H1 (cell line): ENCODE results near the gene UPF3A. TPM values are rescaled to one million over a fixed set of nuclear protein-coding genes. Genes with fewer than 3 reads are reported as not detected.

Source experiments
- CTCF ChIA-PET: fragments of 300-600 bp; sonication (Branson Sonifier 250); formaldehyde crosslinking; loops from one replicate; lab custom pipeline; 2021; ENCODE audit not compliant: partially characterized antibody; lab: Charles Lee
- POLR2A ChIA-PET: fragments of 300-600 bp; sonication (Branson Sonifier 250); formaldehyde crosslinking; loops from one replicate; lab custom pipeline; 2021; ENCODE audit warnings: inconsistent platforms; ENCODE audit not compliant: partially characterized antibody; lab: Charles Lee
- DNase-seq, 2 experiments: peaks; one replicate each; pipeline versions ENCODE4 v3.0.0 to v3.0.0-alpha.2; 2010 to 2022; ENCODE audit warnings: low spot score in 2 of 2, low read depth in 1 of 2, mixed read lengths in 1 of 2
- FAIRE-seq: peaks from 2 replicates; lab custom pipeline; 2011; peaks lifted over from hg19 to GRCh38; lab: Jason Lieb, UNC
- H2AFZ ChIP-seq: 2 replicates; pipeline ENCODE4 v1.8.1; 2012; ENCODE audit warnings: low read length, inconsistent platforms
- H2AK5ac ChIP-seq: 2 replicates; pipeline ENCODE4 v1.6.1; 2013; ENCODE audit warnings: low read depth, low read length
- H2BK120ac ChIP-seq: replicated peaks from 2 replicates; pipeline ENCODE3; 2013; ENCODE audit warnings: low read depth, low read length, inconsistent platforms
- H2BK12ac ChIP-seq: 2 replicates; pipeline ENCODE4 v1.6.1; 2013; ENCODE audit warnings: low read depth, low read length
- H2BK15ac ChIP-seq: 2 replicates; pipeline ENCODE4 v1.6.1; 2013; ENCODE audit warnings: low read length
- H2BK20ac ChIP-seq: 2 replicates; pipeline ENCODE4 v1.6.1; 2013; ENCODE audit warnings: low read length
- H2BK5ac ChIP-seq: 2 replicates; pipeline ENCODE4 v1.6.1; 2013; ENCODE audit warnings: low read depth, low read length
- H3K14ac ChIP-seq: 2 replicates; pipeline ENCODE4 v1.6.1; 2013; ENCODE audit warnings: inconsistent platforms; ENCODE audit not compliant: insufficient read length
- H3K18ac ChIP-seq: 2 replicates; pipeline ENCODE4 v1.6.1; 2013; ENCODE audit warnings: low read length; ENCODE audit errors: extremely low read depth
- H3K23ac ChIP-seq: 2 replicates; pipeline ENCODE4 v1.6.1; 2013; ENCODE audit warnings: inconsistent platforms; ENCODE audit not compliant: insufficient read length
- H3K23me2 ChIP-seq: 2 replicates; pipeline ENCODE4 v1.6.1; 2013; ENCODE audit warnings: low read depth, low read length
- H3K27ac ChIP-seq: 2 replicates; pipeline ENCODE4 v1.6.1; 2011; ENCODE audit warnings: low read depth, low read length, inconsistent platforms
- H3K27me3 ChIP-seq, 4 experiments: replicated peaks in 1 of 4; 1 replicate in 1 of 4; 2 replicates in 3 of 4; pipeline versions ENCODE4 v1.6.1 to v1.8.1; 2011 to 2013; ENCODE audit warnings: low read length in 3 of 4, mild to moderate bottlenecking in 3 of 4, inconsistent platforms in 2 of 4, mixed read lengths in 2 of 4, moderate library complexity in 1 of 4; ENCODE audit not compliant: control insufficient read depth in 3 of 4, insufficient read depth in 3 of 4; ENCODE audit errors: extremely low read depth in 1 of 4
- H3K36me3 ChIP-seq, 4 experiments: 2 replicates each; pipeline versions ENCODE4 v1.6.1 to v1.8.1; 2011 to 2013; ENCODE audit warnings: mild to moderate bottlenecking in 4 of 4, low read length in 3 of 4, moderate library complexity in 2 of 4, control low read depth in 1 of 4, inconsistent platforms in 1 of 4; ENCODE audit not compliant: insufficient read depth in 4 of 4, control insufficient read depth in 2 of 4
- H3K4ac ChIP-seq: replicated peaks from 2 replicates; pipeline ENCODE3; 2013; ENCODE audit warnings: low read length, low read depth, mixed read lengths, inconsistent platforms; ENCODE audit not compliant: insufficient read length
- H3K4me1 ChIP-seq, 4 experiments: replicated peaks in 1 of 4; 1 replicate in 1 of 4; 2 replicates in 3 of 4; pipeline versions ENCODE4 v1.6.1 to v1.8.1; 2011 to 2013; ENCODE audit warnings: low read length in 3 of 4, inconsistent platforms in 2 of 4, mixed read lengths in 1 of 4; ENCODE audit not compliant: insufficient read depth in 4 of 4, control insufficient read depth in 3 of 4
- H3K4me2 ChIP-seq, 2 experiments: 2 replicates each; pipeline versions ENCODE4 v1.6.1 to v1.8.1; 2011 to 2013; ENCODE audit warnings: low read depth in 2 of 2, low read length in 2 of 2, control low read depth in 1 of 2, inconsistent platforms in 1 of 2, mild to moderate bottlenecking in 1 of 2; ENCODE audit not compliant: insufficient read depth in 1 of 2
- H3K4me3 ChIP-seq, 4 experiments: fragments of 200-600, 300-600 bp in 1 of 4; sonication (generic), shearing (Covaris generic), sonication (Bioruptor Twin) in 1 of 4; 2 replicates each; pipeline versions ENCODE4 v1.5.1 to v1.8.1; 2011 to 2016; ENCODE audit warnings: low read length in 4 of 4, low read depth in 3 of 4, control low read depth in 2 of 4, inconsistent platforms in 2 of 4, mild to moderate bottlenecking in 2 of 4, mixed read lengths in 1 of 4, moderate library complexity in 1 of 4; ENCODE audit not compliant: insufficient read depth in 2 of 4; ENCODE audit errors: extremely low read depth in 1 of 4
- H3K56ac ChIP-seq: replicated peaks from 2 replicates; pipeline ENCODE3; 2013; ENCODE audit warnings: low read depth, mild to moderate bottlenecking, mixed read lengths, low read length, inconsistent platforms; ENCODE audit not compliant: insufficient read length
- H3K79me1 ChIP-seq: 2 replicates; pipeline ENCODE4 v1.6.1; 2013; ENCODE audit warnings: low read depth, low read length, control low read depth
- H3K79me2 ChIP-seq, 2 experiments: 2 replicates each; pipeline versions ENCODE4 v1.6.1 to v1.8.1; 2012 to 2013; ENCODE audit warnings: low read length in 2 of 2, mild to moderate bottlenecking in 2 of 2, inconsistent platforms in 1 of 2; ENCODE audit not compliant: insufficient read depth in 2 of 2, control insufficient read depth in 1 of 2
- H3K9ac ChIP-seq, 4 experiments: replicated peaks in 1 of 4; 1 replicate in 1 of 4; 2 replicates in 3 of 4; pipeline versions ENCODE4 v1.6.1 to v1.8.1; 2011 to 2013; ENCODE audit warnings: low read depth in 3 of 4, low read length in 3 of 4, control low read depth in 2 of 4, mild to moderate bottlenecking in 2 of 4, moderate library complexity in 2 of 4, inconsistent platforms in 1 of 4; ENCODE audit errors: extremely low read depth in 1 of 4
- H3K9me3 ChIP-seq, 2 experiments: 2 replicates each; pipeline versions ENCODE4 v1.6.1 to v1.8.1; 2012 to 2013; ENCODE audit warnings: mild to moderate bottlenecking in 2 of 2, moderate library complexity in 2 of 2, control low read depth in 1 of 2, inconsistent platforms in 1 of 2, low read depth in 1 of 2, low read length in 1 of 2, mixed read lengths in 1 of 2; ENCODE audit not compliant: insufficient read depth in 2 of 2
- H4K20me1 ChIP-seq, 2 experiments: replicated peaks in 1 of 2; 2 replicates each; pipeline versions ENCODE3 to v1.8.1; 2011 to 2013; ENCODE audit warnings: inconsistent platforms in 2 of 2, low read length in 2 of 2, mild to moderate bottlenecking in 1 of 2; ENCODE audit not compliant: insufficient read depth in 2 of 2, control insufficient read depth in 1 of 2
- H4K5ac ChIP-seq: 2 replicates; pipeline ENCODE4 v1.6.1; 2013; ENCODE audit warnings: low read length, low read depth, mixed read lengths, inconsistent platforms; ENCODE audit not compliant: insufficient read length
- H4K8ac ChIP-seq: 2 replicates; pipeline ENCODE4 v1.8.0; 2013; ENCODE audit warnings: mild to moderate bottlenecking, moderate library complexity, low read length, inconsistent platforms; ENCODE audit not compliant: insufficient read depth; ENCODE audit errors: extremely low read depth
- H4K91ac ChIP-seq: replicated peaks from 2 replicates; pipeline ENCODE3; 2013; ENCODE audit warnings: low read length, mixed read lengths, inconsistent platforms; ENCODE audit not compliant: insufficient read length
- CBX5 ChIP-seq: fragments of 300-800, 300-1000 bp; sonication (generic); IDR thresholded peaks from 2 replicates; pipeline ENCODE4 v1.7.1; 2016; ENCODE audit warnings: antibody characterized with exemption, low read length, low read depth
- E2F6 ChIP-seq: IDR thresholded peaks from 2 replicates; pipeline ENCODE4 v1.6.1; 2012; ENCODE audit warnings: inconsistent platforms
- JUND ChIP-seq: IDR thresholded peaks from 2 replicates; pipeline ENCODE4 v1.6.1; 2011; ENCODE audit warnings: mild to moderate bottlenecking, improper control_type of control experiment, low read length
- SP1 ChIP-seq: IDR thresholded peaks from 2 replicates; pipeline ENCODE4 v1.6.1; 2011; ENCODE audit warnings: low read depth, low read length
- USF2 ChIP-seq: IDR thresholded peaks from 2 replicates; pipeline ENCODE4 v1.6.1; 2011; ENCODE audit warnings: low read length, improper control_type of control experiment
- YY1 ChIP-seq: IDR thresholded peaks from 2 replicates; pipeline ENCODE4 v1.6.1; 2011; ENCODE audit warnings: low read depth, mild to moderate bottlenecking, low read length
- WGBS, 2 experiments: shearing (Covaris generic) in 1 of 2; methylation state at CpG; one replicate each; pipeline versions ENCODE4 v1.1.6 to v1.1.7; 2013 to 2015; ENCODE audit warnings: low lambda C conversion rate in 2 of 2, mixed read lengths in 2 of 2, inconsistent platforms in 1 of 2, low coverage in 1 of 2, missing lambda C conversion rate in 1 of 2; ENCODE audit not compliant: insufficient replicate concordance in 2 of 2, insufficient coverage in 1 of 2, insufficient read length in 1 of 2; ENCODE audit errors: extremely low coverage in 1 of 2, missing lambda C conversion rate in 1 of 2; 5-methylcytosine and 5-hydroxymethylcytosine counted together
- polyA plus RNA-seq, 7 experiments: library from polyadenylated mRNA; depleted of rRNA in 3 of 7; stranded (reverse) in 5 of 7; unstranded in 2 of 7; fragments of >200 nt in 5 of 7; fragments of 200-250 nt in 2 of 7; gene quantifications; 1 replicate in 5 of 7; 2 replicates in 1 of 7; 4 replicates in 1 of 7; pipeline versions ENCODE4 v1.2.1 to v1.2.3, GENCODE V29; 2011 to 2013; ENCODE audit warnings: missing spikeins in 2 of 7, mixed read lengths in 2 of 7
- total RNA-seq: library from RNA; stranded (reverse); fragmentation: NEBNext Ultra II Directional; extraction: Animal tissue kit (Norgen Biotek cat#: 25700); gene quantifications from 2 replicates; pipeline ENCODE4 v1.2.1, GENCODE V29; 2021

UPF3A gene
- total and polyA plus RNA-seq, 2 of the 8 experiments (the other 6 are each of a cell fraction or from before 2014, with no cell fraction given): 47.1 to 58.2 TPM

- H3K27me3 ChIP-seq: no peaks in the 10 kb centered on the region
- H4K91ac ChIP-seq: no peak overlapping the region
- no peak overlapping the region for H2BK20ac ChIP-seq
- CTCF ChIA-PET: no interaction called here
- no peak overlapping the region for H3K14ac ChIP-seq
- no peak overlapping the region for H3K4me2 ChIP-seq
- H4K20me1 ChIP-seq: peaks cover 2 to 11% of the 10 kb centered on the region in 2 experiments
- no peak overlapping the region for H4K5ac ChIP-seq
- H2AK5ac ChIP-seq: no peak overlapping the region
- H2BK5ac ChIP-seq: no peak overlapping the region
- H3K4me3 ChIP-seq: no peak overlapping the region
- H2BK15ac ChIP-seq: no peak overlapping the region
- no peak overlapping the region for H2BK120ac ChIP-seq
- no peak overlapping the region for H4K8ac ChIP-seq
- H3K9ac ChIP-seq: no peak overlapping the region
- no peaks in the 10 kb centered on the region for H3K79me1 ChIP-seq
- no peak overlapping the region for H3K27ac ChIP-seq
- H3K9me3 ChIP-seq: no peaks in the 10 kb centered on the region
- no peak overlapping the region for H2BK12ac ChIP-seq
- no peak overlapping the region for H3K23ac ChIP-seq
- H3K4me1 ChIP-seq: peaks cover 0 to 8% (median 2%) of the 10 kb centered on the region in 4 experiments; a peak in 2 of 7 replicates
- POLR2A ChIA-PET: interaction anchor here (1.2 to 7.5 kb wide), 5 partner anchors 9 to 23 kb away, joined by 3 to 44 read pairs (median 15); partner anchors contain the start of gene UPF3A
- FAIRE-seq: no peak
- no peak for DNase-seq
- no peak overlapping the region for H3K18ac ChIP-seq
- no peak overlapping the region for H3K4ac ChIP-seq
- 95% methylated on average over 3 of the region's 3 CpGs; no CpG with 5 or more reads in 1 of the 2 experiments for WGBS, 2 experiments
- no peaks in the 10 kb centered on the region for H3K23me2 ChIP-seq
- H3K36me3 ChIP-seq: peaks cover 29 to 86% (median 58%) of the 10 kb centered on the region in 4 experiments
- no peak overlapping the region for H2AFZ ChIP-seq
- TF ChIP-seq JUND: no peak
- TF ChIP-seq SP1: no peak
- TF ChIP-seq CBX5: no peak
- no peak for TF ChIP-seq YY1
- TF ChIP-seq USF2: no peak
- no peak for TF ChIP-seq E2F6
- TF ChIP-seq, all 59 proteins: peak for 0
- Histone ChIP-seq H3K56ac (no peak overlapping the region), H3K79me2 (no peaks in the 10 kb centered on the region)
These were observed 20.6 kb upstream of the UPF3A start for GRCh38 chr13:114260814-114261213.
